Pancreas (tissue), 10 donors: ENCODE results near the gene FAM162B. TPM values are rescaled to one million over a fixed set of nuclear protein-coding genes. Genes with fewer than 3 reads are reported as not detected.

Experiments used
- ATAC-seq, 4 donors: fragments of 200-7000 bp; cut with Tn5 transposase; one replicate each; pipeline versions ENCODE4 v1.8.0 to v1.9.1; 2020; ENCODE audit warnings: mild to moderate bottlenecking in 4 of 4, moderate library complexity in 4 of 4
- DNase-seq, 6 donors: peaks; one replicate each; pipeline ENCODE4 v3.0.0-alpha.2; 2020
- FAIRE-seq: peaks from 2 replicates; lab custom pipeline; 2012; peaks lifted over from hg19 to GRCh38; lab: Jason Lieb, UNC
- H3K27ac ChIP-seq, 4 donors: fragments of 200-600 bp; sonication (generic); 1 replicate in 3 of 4; 2 replicates in 1 of 4; pipeline versions ENCODE4 v1.5.0 to v1.8.0; 2020
- H3K27me3 ChIP-seq, 4 donors: fragments of 200-600 bp; one replicate each; pipeline ENCODE4 v1.8.0; 2021
- H3K36me3 ChIP-seq, 3 donors: fragments of 200-600 bp; sonication (generic) in 1 of 3; one replicate each; pipeline versions ENCODE4 v1.5.0 to v1.8.0; 2020 to 2021
- H3K4me1 ChIP-seq, 3 donors: fragments of 200-600 bp; one replicate each; pipeline ENCODE4 v1.8.0; 2021
- H3K4me3 ChIP-seq, 4 donors: fragments of 200-600 bp; sonication (generic) in 2 of 4; one replicate each; pipeline versions ENCODE4 v1.5.0 to v1.8.0; 2020 to 2021
- H3K9me3 ChIP-seq, 4 donors: fragments of 200-600 bp; one replicate each; pipeline ENCODE4 v1.8.0; 2021
- WGBS, 2 donors: extraction: QIAGEN DNeasy Blood & Tissue Kit; methylation state at CpG; one replicate each; pipeline ENCODE4 v1.1.7; 2013; 5-methylcytosine and 5-hydroxymethylcytosine counted together
- intact Hi-C, 3 donors: fragments of 100-400 bp; cut with DNase I; formaldehyde crosslinking; loops; one replicate each; pipeline versions ENCODE4 v1.11.1 to v1.14.2; 2022
- polyA plus RNA-seq, 2 donors: library from polyadenylated mRNA; stranded (reverse); fragments of 200-250 nt; gene quantifications; one replicate each; pipeline ENCODE4 v1.2.3, GENCODE V29; 2013
- total RNA-seq, 6 donors: library from RNA; stranded (reverse); fragmentation: NEBNext Ultra II Directional in 4 of 6; extraction: Animal tissue kit (Norgen Biotek cat#: 25700) in 4 of 6; gene quantifications; one replicate each; pipeline versions ENCODE4 v1.2.1 to v1.2.4, GENCODE V29; 2021 to 2023
- TF ChIP-seq, protein P1 (sequence below), 4 donors: fragments of 200-600 bp; sonication (generic) in 3 of 4; IDR thresholded peaks; one replicate each; pipeline versions ENCODE4 v1.5.0 to v1.8.0; 2021; ENCODE audit warnings: antibody characterized with exemption in 4 of 4
- donor health status: healthy with polysubstance abuse.
- donor health status: DM: no; HTN: no; CAD: no; lungs with moderate emphysema.
- donor health status: DM: no; HTN: no; CAD: no.
- donor health status: control.
- donor health status: control.
- donor health status: Bipolar disorder and iron deficiency.
- donor health status: DM: yes; HTN: yes; CAD: no.
- donor health status: DM: no; HTN: no; CAD: no.
- donor health status: DM: no; HTN: no; CAD: no.
- donor health status: DM: yes; HTN: yes; CAD: no.

FAM162B gene
- total and polyA plus RNA-seq, 8 donors: 0.19 to 2.1 (median 0.54) TPM

- ATAC-seq: no peak
- TF ChIP-seq, protein P1, sequence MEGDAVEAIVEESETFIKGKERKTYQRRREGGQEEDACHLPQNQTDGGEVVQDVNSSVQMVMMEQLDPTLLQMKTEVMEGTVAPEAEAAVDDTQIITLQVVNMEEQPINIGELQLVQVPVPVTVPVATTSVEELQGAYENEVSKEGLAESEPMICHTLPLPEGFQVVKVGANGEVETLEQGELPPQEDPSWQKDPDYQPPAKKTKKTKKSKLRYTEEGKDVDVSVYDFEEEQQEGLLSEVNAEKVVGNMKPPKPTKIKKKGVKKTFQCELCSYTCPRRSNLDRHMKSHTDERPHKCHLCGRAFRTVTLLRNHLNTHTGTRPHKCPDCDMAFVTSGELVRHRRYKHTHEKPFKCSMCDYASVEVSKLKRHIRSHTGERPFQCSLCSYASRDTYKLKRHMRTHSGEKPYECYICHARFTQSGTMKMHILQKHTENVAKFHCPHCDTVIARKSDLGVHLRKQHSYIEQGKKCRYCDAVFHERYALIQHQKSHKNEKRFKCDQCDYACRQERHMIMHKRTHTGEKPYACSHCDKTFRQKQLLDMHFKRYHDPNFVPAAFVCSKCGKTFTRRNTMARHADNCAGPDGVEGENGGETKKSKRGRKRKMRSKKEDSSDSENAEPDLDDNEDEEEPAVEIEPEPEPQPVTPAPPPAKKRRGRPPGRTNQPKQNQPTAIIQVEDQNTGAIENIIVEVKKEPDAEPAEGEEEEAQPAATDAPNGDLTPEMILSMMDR (IDR thresholded peaks at IDR 0.05): no peak
- Histone ChIP-seq H3K27ac (no peak overlapping the region), H3K4me3 (no peak overlapping the region), H3K9me3 (no peaks in the 10 kb centered on the region), H3K27me3 (no peaks in the 10 kb centered on the region), H3K4me1 (no peaks in the 10 kb centered on the region), H3K36me3 (no peaks in the 10 kb centered on the region)
- no peak for FAIRE-seq
- intact Hi-C loops: loop anchor here in 1 of 3 donors (10.0 kb wide), 1 partner anchor 192 kb away; no protein-coding TSS in a partner anchor
- 43 to 64% methylated on average over 1 of the region's 1 CpG for WGBS, 2 donors
- no peak for DNase-seq
Observed at GRCh38 chr6:116772450-116772849, 6.9 kb upstream of the FAM162B start.

- Histone ChIP-seq H3K27ac (no peak overlapping the region), H3K27me3 (peaks cover 0 to 5% (median 0%) of the 10 kb centered on the region in 4 donors), H3K4me3 (no peak overlapping the region), H3K36me3 (no peaks in the 10 kb centered on the region), H3K4me1 (no peaks in the 10 kb centered on the region), H3K9me3 (no peaks in the 10 kb centered on the region)
- WGBS, 2 donors: 60 to 67% methylated on average over 2 of the region's 2 CpGs
- no peak for DNase-seq
- no peak for FAIRE-seq
- ATAC-seq: no peak
- TF ChIP-seq, protein P1 (IDR thresholded peaks at IDR 0.05): no peak
- intact Hi-C loops: no loop called here
Observed at GRCh38 chr6:116767715-116768114, 2.2 kb upstream of the FAM162B start.

GRCh38 chr6:116766506-116767176, 1.1 kb upstream of the FAM162B start:
- TF ChIP-seq, protein P1 (IDR thresholded peaks at IDR 0.05): no peak
- ATAC-seq: no peak
- Histone ChIP-seq H3K36me3 (no peaks in the 10 kb centered on the region), H3K27ac (no peak overlapping the region), H3K4me1 (no peaks in the 10 kb centered on the region), H3K9me3 (no peaks in the 10 kb centered on the region), H3K4me3 (no peak overlapping the region), H3K27me3 (peaks cover 0 to 5% (median 0%) of the 10 kb centered on the region in 4 donors)
- 61 to 73% methylated on average over 5 of the region's 5 CpGs for WGBS, 2 donors
- DNase-seq: no peak
- intact Hi-C loops: no loop called here
- no peak for FAIRE-seq

DNA sequence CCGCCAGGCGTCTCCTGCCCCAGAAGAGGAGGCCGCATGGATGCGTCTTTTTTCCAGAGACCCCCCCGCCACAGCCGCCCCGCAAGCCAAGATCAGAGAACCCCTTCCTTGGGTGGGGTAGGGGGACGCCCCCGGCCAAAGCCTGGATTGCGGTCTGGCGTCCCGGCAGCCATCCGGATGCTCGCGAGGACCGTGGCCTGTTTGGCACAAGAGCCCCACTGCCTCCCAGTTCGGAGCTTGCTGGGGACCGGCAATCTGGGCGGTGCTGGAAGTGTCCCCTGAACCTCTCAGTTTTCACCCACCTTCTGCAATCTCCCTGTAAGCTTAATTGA, 924 bp downstream of the FAM162B start:
- no peak overlapping the region for H3K27ac ChIP-seq
- no peaks in the 10 kb centered on the region for H3K9me3 ChIP-seq
- peaks cover 0 to 5% (median 0%) of the 10 kb centered on the region in 4 donors for H3K27me3 ChIP-seq
- H3K4me1 ChIP-seq: no peaks in the 10 kb centered on the region
- TF ChIP-seq, protein P1 (IDR thresholded peaks at IDR 0.05): no peak
- FAIRE-seq: no peak
- intact Hi-C loops: no loop called here
- no peak for ATAC-seq
- peak overlapping the region in 2 of 4 donors; percentile 33 to 48 for H3K4me3 ChIP-seq
- 43% methylated on average over 19 of the region's 19 CpGs for WGBS, 2 donors
- H3K36me3 ChIP-seq: no peaks in the 10 kb centered on the region
- peak in 2 of 6 donors; percentile 58 to 60 for DNase-seq

- Histone ChIP-seq H3K36me3 (no peaks in the 10 kb centered on the region), H3K9me3 (no peaks in the 10 kb centered on the region), H3K4me3 (no peak overlapping the region), H3K4me1 (no peaks in the 10 kb centered on the region), H3K27ac (no peak overlapping the region), H3K27me3 (peaks cover 0 to 5% (median 0%) of the 10 kb centered on the region in 4 donors)
- intact Hi-C loops: no loop called here
- no peak for DNase-seq
- TF ChIP-seq, protein P1 (IDR thresholded peaks at IDR 0.05): no peak
- peak in 1 of 4 donors; percentile 9 for ATAC-seq
- 83 to 84% methylated on average over 11 of the region's 11 CpGs for WGBS, 2 donors
- no peak for FAIRE-seq
Observed at GRCh38 chr6:116763906-116764628, 1.5 kb downstream of the FAM162B start.
